Adrenal gland (tissue), 12 donors: Measurements from ENCODE around the gene ZMYM1. TPM values are rescaled to one million over a fixed set of nuclear protein-coding genes. Genes with fewer than 3 reads are reported as not detected.
"Not testable (repeated sequence)": the region's sequence is repeated elsewhere in the genome, so short reads cannot be mapped to it uniquely, and the experiment has no call there.

ENCODE experiments used
- DNase-seq, 7 donors: peaks; one replicate each; pipeline ENCODE4 v3.0.0-alpha.2; 2019 to 2020
- H3K27ac ChIP-seq, 5 donors: fragments of 200-600 bp; sonication (generic) in 4 of 5; 1 replicate in 3 of 5; 2 replicates in 2 of 5; pipeline versions ENCODE4 v1.5.1 to v1.8.0; 2016 to 2020; ENCODE audit warnings: mild to moderate bottlenecking in 1 of 5
- H3K27me3 ChIP-seq: fragments of 200-600 bp; 2 replicates; pipeline ENCODE4 v1.8.0; 2021
- H3K36me3 ChIP-seq, 2 donors: fragments of 200-600 bp; replicated peaks in 1 of 2; 1 replicate in 1 of 2; 2 replicates in 1 of 2; pipeline versions ENCODE4 v1.5.1 to v1.8.0; 2018 to 2022
- H3K4me1 ChIP-seq, 2 donors: fragments of 200-600 bp; replicated peaks in 1 of 2; 1 replicate in 1 of 2; 2 replicates in 1 of 2; pipeline versions ENCODE4 v1.5.1 to v1.8.0; 2018 to 2021
- H3K4me3 ChIP-seq, 4 donors: fragments of 200-600 bp; sonication (generic) in 3 of 4; one replicate each; pipeline ENCODE4 v1.5.1; 2016 to 2018
- H3K9me3 ChIP-seq, 3 donors: fragments of 200-600 bp; sonication (generic) in 1 of 3; replicated peaks in 1 of 3; 1 replicate in 2 of 3; 2 replicates in 1 of 3; pipeline versions ENCODE4 v1.5.1 to v1.8.0; 2016 to 2021
- CTCF ChIP-seq, 6 experiments: fragments of 450-650 bp in 4 of 6; fragments of 200-600 bp in 2 of 6; sonication (generic) in 1 of 6; IDR thresholded peaks; 1 replicate in 5 of 6; 2 replicates in 1 of 6; pipeline versions ENCODE4 v1.5.1 to v1.8.0; 2016 to 2021; ENCODE audit warnings: antibody characterized with exemption in 6 of 6, mild to moderate bottlenecking in 2 of 6, moderate library complexity in 1 of 6
- POLR2A ChIP-seq, 2 donors: fragments of 450-650 bp; IDR thresholded peaks; one replicate each; pipeline ENCODE4 v1.6.1; 2017; ENCODE audit warnings: antibody characterized with exemption in 2 of 2, mild to moderate bottlenecking in 2 of 2, moderate library complexity in 1 of 2
- WGBS, 4 donors: extraction: QIAGEN DNeasy Blood & Tissue Kit in 2 of 4; methylation state at CpG; one replicate each; pipeline versions ENCODE4 v1.1.5 to v1.1.7; 2013 to 2017; 5-methylcytosine and 5-hydroxymethylcytosine counted together
- intact Hi-C, 2 donors: fragments of 100-400 bp; cut with DNase I; formaldehyde crosslinking; loops; one replicate each; pipeline versions ENCODE4 v1.14.1 to v1.15.0; 2022 to 2023
- polyA plus RNA-seq, 3 donors: library from polyadenylated mRNA; stranded (reverse); fragments of 200-250 nt in 2 of 3; fragments of 350-450 nt in 1 of 3; fragmentation: Illumina TruSeq in 1 of 3; extraction: RNeasy Lipid Tissue Mini Kit (QIAGEN cat#74804) in 1 of 3; gene quantifications; one replicate each; pipeline ENCODE4 v1.2.3, GENCODE V29; 2013 to 2014
- total RNA-seq, 9 donors: library from RNA; depleted of rRNA in 4 of 9; stranded (reverse); fragments of >200 nt in 4 of 9; fragments of 120-200 nt in 1 of 9; fragmentation: NEBNext Ultra II Directional in 1 of 9; extraction: Animal tissue kit (Norgen Biotek cat#: 25700) in 1 of 9; gene quantifications; one replicate each; pipeline versions ENCODE4 v1.1.0 to v1.2.4, GENCODE V29; 2013 to 2023
- donor health status: healthy with polysubstance abuse.
- donor health status: Bipolar disorder and iron deficiency.
- donor health status: DM: yes; HTN: yes; CAD: no.
- donor health status: DM: no; HTN: no; CAD: no.
- donor health status: DM: no; HTN: no; CAD: no.
- donor health status: DM: yes; HTN: yes; CAD: no.

ZMYM1 gene
- total and polyA plus RNA-seq, 12 donors, result 3.7 to 22.0 (median 12.3) TPM

GRCh38 chr1:35073265-35073811, 5.8 kb upstream of the ZMYM1 start:
- no peaks in the 10 kb centered on the region for H3K27me3 ChIP-seq
- H3K27ac ChIP-seq, result no peak overlapping the region
- no peak overlapping the region for H3K4me3 ChIP-seq
- TF ChIP-seq POLR2A (IDR thresholded peaks at IDR 0.05) (no peak), CTCF (IDR thresholded peaks at IDR 0.05) (no peak)
- H3K9me3 ChIP-seq, result peaks cover 0 to 6% (median 0%) of the 10 kb centered on the region in 3 donors
- intact Hi-C loops, result no loop called here
- 83 to 92% (median 91%) methylated on average over 1 of the region's 1 CpG for WGBS, 4 donors
- no peak for DNase-seq
- peaks cover 0 to 1% of the 10 kb centered on the region in 2 donors for H3K4me1 ChIP-seq
- no peaks in the 10 kb centered on the region for H3K36me3 ChIP-seq

DNA sequence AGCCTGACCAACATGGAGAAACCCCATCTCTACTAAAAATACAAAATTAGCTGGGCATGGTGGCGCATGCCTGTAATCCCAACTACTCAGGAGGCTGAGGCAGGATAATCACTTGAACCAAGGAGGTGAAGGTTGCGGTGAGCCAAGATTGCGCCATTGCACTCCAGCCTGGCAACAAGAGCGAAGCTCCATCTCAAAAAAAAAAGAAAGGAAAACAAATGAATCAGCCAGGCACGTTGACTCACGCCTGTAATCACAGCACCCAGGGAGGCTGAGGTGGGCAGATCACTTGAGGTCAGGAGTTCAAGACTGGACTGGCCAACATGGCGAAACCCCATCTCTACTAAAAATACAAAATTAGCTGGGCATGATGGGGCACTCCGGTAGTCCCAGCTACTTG, 2.8 kb upstream of the ZMYM1 start:
- H3K27me3 ChIP-seq, intact Hi-C loops, H3K27ac ChIP-seq, H3K36me3 ChIP-seq, H3K4me3 ChIP-seq, H3K9me3 ChIP-seq: not testable (repeated sequence)
- peaks cover 0 to 15% of the 10 kb centered on the region in 2 donors for H3K4me1 ChIP-seq
- 49 to 75% (median 65%) methylated on average over 7 to 8 of the region's 8 CpGs for WGBS, 4 donors
- peak in 6 of 7 donors; percentile 39 to 67 (median 59) for DNase-seq

- TF ChIP-seq CTCF (IDR thresholded peaks at IDR 0.05), result no peak
- TF ChIP-seq POLR2A (IDR thresholded peaks at IDR 0.05), result no peak
- no peak for DNase-seq
- 86 to 92% (median 88%) methylated on average over 13 of the region's 13 CpGs for WGBS, 4 donors
- intact Hi-C loops, result no loop called here
- Histone ChIP-seq H3K4me3 (peak overlapping the region in 1 of 4 donors; percentile 63), H3K4me1 (peaks cover 0 to 15% of the 10 kb centered on the region in 2 donors), H3K9me3 (no peaks in the 10 kb centered on the region), H3K27ac (peak overlapping the region in 2 of 5 donors; percentile 89 to 91), H3K27me3 (no peaks in the 10 kb centered on the region), H3K36me3 (no peaks in the 10 kb centered on the region)
These were observed 1.1 kb downstream of the ZMYM1 start for GRCh38 chr1:35080171-35080854.

GRCh38 chr1:35085421-35085820, 6.2 kb downstream of the ZMYM1 start:
- H3K27me3 ChIP-seq, result no peaks in the 10 kb centered on the region
- no peaks in the 10 kb centered on the region for H3K36me3 ChIP-seq
- peaks cover 0 to under 1% of the 10 kb centered on the region in 2 donors for H3K4me1 ChIP-seq
- peak in 2 of 7 donors; percentile 19 to 20 for DNase-seq
- peak overlapping the region in 1 of 5 donors; percentile 7 for H3K27ac ChIP-seq
- TF ChIP-seq CTCF (IDR thresholded peaks at IDR 0.05) (no peak), POLR2A (IDR thresholded peaks at IDR 0.05) (no peak)
- H3K4me3 ChIP-seq, result no peak overlapping the region
- H3K9me3 ChIP-seq, result no peaks in the 10 kb centered on the region
- intact Hi-C loops, result no loop called here

- Histone ChIP-seq H3K27me3 (no peaks in the 10 kb centered on the region), H3K4me1 (no peaks in the 10 kb centered on the region), H3K36me3 (peaks cover 0 to 51% of the 10 kb centered on the region in 2 donors), H3K27ac (no peak overlapping the region), H3K4me3 (no peak overlapping the region), H3K9me3 (no peaks in the 10 kb centered on the region)
- 0 to 38% (median 1%) methylated on average over 1 of the region's 1 CpG for WGBS, 4 donors
- no peak for DNase-seq
- intact Hi-C loops, result no loop called here
- TF ChIP-seq POLR2A (IDR thresholded peaks at IDR 0.05) (no peak), CTCF (IDR thresholded peaks at IDR 0.05) (no peak)
These were observed 18.0 kb downstream of the ZMYM1 start for GRCh38 chr1:35097224-35097623.
